ENCODE results near the gene PAPOLB. TPM values are rescaled to one million over a fixed set of nuclear protein-coding genes. Genes with fewer than 3 reads are reported as not detected.

The PAPOLB gene
- total and polyA plus RNA-seq, 2 donors (not counting 3 experiments of a cell fraction or from before 2014, with no cell fraction given), result 0.07 TPM; not detected in 1

DNA sequence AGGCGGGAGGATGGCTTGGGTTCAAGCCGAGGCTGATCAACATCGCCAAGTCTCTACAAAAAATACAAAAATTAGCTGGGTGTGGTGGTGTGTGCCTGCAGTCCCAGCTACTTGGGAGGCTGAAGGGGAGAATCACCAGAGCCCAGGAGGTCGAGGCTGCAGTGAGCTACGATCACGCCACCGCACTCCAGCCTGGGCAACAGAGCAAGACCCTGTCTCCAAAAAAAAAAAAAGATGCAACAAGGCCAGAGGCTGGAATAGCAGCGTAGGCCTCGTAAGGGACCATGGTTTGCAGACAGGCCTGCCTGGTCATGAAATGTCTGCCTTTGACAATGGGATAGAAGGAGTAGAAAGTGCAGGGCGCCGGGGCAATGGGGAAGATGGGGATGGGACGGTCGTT, 20.0 kb downstream of the PAPOLB start:
- BruUV-seq (replicated peaks), result no TSS peak
- dilution Hi-C loops (cut with MboI; ENCODE audit: extremely low pct_ligation_motif_present, low sequenced_read_pairs), result no loop called here
- no peaks in the 10 kb centered on the region for H3K9me1 ChIP-seq (replicated peaks; ENCODE audit: control insufficient read depth, extremely low read depth, insufficient read depth, low read length)
- H3K27ac ChIP-seq (ENCODE audit: insufficient read depth, low read depth, low read length), result no peak overlapping the region
- H2AFZ ChIP-seq (ENCODE audit: low read depth, low read length), result no peak overlapping the region
- no peaks in the 10 kb centered on the region for H3K79me2 ChIP-seq (ENCODE audit: control insufficient read depth, insufficient read depth, low read length)
- peaks cover 0 to 3% of the 10 kb centered on the region in 2 experiments for H3K27me3 ChIP-seq (ENCODE audit: control insufficient read depth in 2 of 2, insufficient read depth in 2 of 2, low read length in 2 of 2)
- no peaks in the 10 kb centered on the region for H4K20me1 ChIP-seq (replicated peaks; ENCODE audit: control insufficient read depth, extremely low read depth, insufficient read depth, low read length)
- FAIRE-seq (no peak), DNase-seq (ENCODE audit: low read depth, low spot score) (no peak)
- no peaks in the 10 kb centered on the region for H3K4me1 ChIP-seq (ENCODE audit: control insufficient read depth, extremely low read depth, insufficient read depth, low read length)
- no peaks in the 10 kb centered on the region for H3K9me3 ChIP-seq (replicated peaks; ENCODE audit: control insufficient read depth, insufficient read depth, low read length)
- ChIA-PET POLR2A (no interaction called here), CTCF (interaction anchor here (1.5 to 1.6 kb wide), 2 partner anchors 12 to 42 kb away, joined by 4 to 12 read pairs; partner anchors contain the start of gene RADIL)
- H3K4me2 ChIP-seq (ENCODE audit: insufficient read depth, low read length), result no peak overlapping the region
- H3K36me3 ChIP-seq (ENCODE audit: control insufficient read depth in 2 of 2, extremely low read depth in 1 of 2, insufficient read depth in 2 of 2, low read length in 2 of 2), result no peaks in the 10 kb centered on the region
- no peak overlapping the region for H3K9ac ChIP-seq (replicated peaks; ENCODE audit: extremely low read depth, insufficient read depth, low read length)
- intact Hi-C loops (cut with micrococcal nuclease), result no loop called here
- H3K4me3 ChIP-seq (replicated peaks in 1 of 3; ENCODE audit: insufficient read depth in 1 of 3, low read depth in 1 of 3, low read length in 3 of 3), result no peak overlapping the region
- TF ChIP-seq GATA2 (IDR thresholded peaks at IDR 0.05; ENCODE audit: insufficient read depth, insufficient read length, low read depth, low read length) (no peak), MYC (IDR thresholded peaks at IDR 0.05; ENCODE audit: low read depth, low read length) (no peak), POLR2AphosphoS5 (IDR thresholded peaks at IDR 0.05; ENCODE audit: insufficient read depth, low read depth, low read length) (no peak), EZH2 (IDR thresholded peaks at IDR 0.05; ENCODE audit: borderline replicate concordance, low read depth, low read length, severe bottlenecking) (no peak)

DNA sequence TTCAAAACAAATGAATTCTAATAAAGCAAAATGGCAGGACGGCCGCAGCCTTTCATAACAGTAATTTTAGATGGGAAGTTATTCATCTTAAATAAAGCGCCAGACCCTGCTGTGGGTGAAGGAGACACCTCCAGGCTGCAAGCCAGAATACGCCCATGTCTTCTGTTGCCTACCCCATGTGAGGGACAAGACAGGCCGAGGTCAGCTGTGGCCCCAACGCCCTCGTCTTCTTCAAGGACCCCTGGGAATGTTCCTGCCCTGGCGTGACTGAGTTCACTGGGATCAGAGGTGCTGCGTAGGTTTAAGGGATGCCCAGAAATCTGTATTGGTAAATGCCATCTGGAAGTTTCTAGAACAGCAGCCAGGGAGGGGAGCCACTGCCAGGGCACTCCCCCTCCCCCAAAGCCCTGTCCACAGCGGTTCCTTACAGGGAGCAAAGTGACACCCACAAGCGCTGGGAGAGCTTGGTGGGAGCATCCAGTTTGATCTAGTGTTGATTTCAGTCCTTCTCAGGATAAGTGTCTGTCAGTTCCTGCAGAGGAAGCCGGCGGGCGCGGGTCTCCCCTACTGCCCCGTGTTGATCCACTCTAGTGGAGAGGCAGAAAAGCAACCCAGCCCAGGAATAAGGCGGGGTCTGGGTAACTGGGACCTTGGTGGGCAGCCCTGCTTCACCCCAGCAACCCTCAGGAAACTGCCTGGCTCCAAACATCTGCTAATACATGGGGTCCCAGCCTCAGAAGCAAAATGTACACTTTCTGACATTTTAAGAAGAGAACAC, 20.6 kb downstream of the PAPOLB start:
- no TSS peak for BruUV-seq (replicated peaks)
- intact Hi-C loops (cut with micrococcal nuclease), result no loop called here
- TF ChIP-seq, protein P1, sequence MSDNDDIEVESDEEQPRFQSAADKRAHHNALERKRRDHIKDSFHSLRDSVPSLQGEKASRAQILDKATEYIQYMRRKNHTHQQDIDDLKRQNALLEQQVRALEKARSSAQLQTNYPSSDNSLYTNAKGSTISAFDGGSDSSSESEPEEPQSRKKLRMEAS (IDR thresholded peaks at IDR 0.05; ENCODE audit: insufficient read depth, insufficient read length), result no peak
- no peak for TF ChIP-seq POLR2AphosphoS5 (IDR thresholded peaks at IDR 0.05; ENCODE audit: insufficient read depth, low read depth, low read length)
- TF ChIP-seq CTCF (IDR thresholded peaks at IDR 0.05; ENCODE audit: extremely low read depth in 1 of 2, insufficient read depth in 1 of 2, low read depth in 1 of 2, low read length in 2 of 2), result no peak
- TF ChIP-seq EZH2 (IDR thresholded peaks at IDR 0.05; ENCODE audit: borderline replicate concordance, low read depth, low read length, severe bottlenecking), result no peak
- no peak for TF ChIP-seq JUN (IDR thresholded peaks at IDR 0.05; ENCODE audit: borderline replicate concordance, insufficient read depth, insufficient read length, low read depth)
- TF ChIP-seq GATA2 (IDR thresholded peaks at IDR 0.05; ENCODE audit: insufficient read depth, insufficient read length, low read depth, low read length), result no peak
- no peak for TF ChIP-seq MYC (IDR thresholded peaks at IDR 0.05; ENCODE audit: low read depth, low read length)
- no peak for TF ChIP-seq FOS (IDR thresholded peaks at IDR 0.05; ENCODE audit: borderline replicate concordance, insufficient read depth, low read length)
- no peak for TF ChIP-seq POLR2A (IDR thresholded peaks at IDR 0.05; ENCODE audit: low read depth, low read length)
- no peak overlapping the region for H3K4me2 ChIP-seq (ENCODE audit: insufficient read depth, low read length)
- no peak overlapping the region for H2AFZ ChIP-seq (ENCODE audit: low read depth, low read length)
- POLR2A ChIA-PET, result no interaction called here
- H3K27me3 ChIP-seq (ENCODE audit: control insufficient read depth in 2 of 2, insufficient read depth in 2 of 2, low read length in 2 of 2), result peaks cover 0 to 3% of the 10 kb centered on the region in 2 experiments
- H3K36me3 ChIP-seq (ENCODE audit: control insufficient read depth in 2 of 2, extremely low read depth in 1 of 2, insufficient read depth in 2 of 2, low read length in 2 of 2), result no peaks in the 10 kb centered on the region
- FAIRE-seq, result no peak
- H3K4me3 ChIP-seq (replicated peaks in 1 of 3; ENCODE audit: insufficient read depth in 1 of 3, low read depth in 1 of 3, low read length in 3 of 3), result no peak overlapping the region
- no peaks in the 10 kb centered on the region for H3K4me1 ChIP-seq (ENCODE audit: control insufficient read depth, extremely low read depth, insufficient read depth, low read length)
- H3K27ac ChIP-seq (ENCODE audit: insufficient read depth, low read depth, low read length), result no peak overlapping the region
- H3K79me2 ChIP-seq (ENCODE audit: control insufficient read depth, insufficient read depth, low read length), result no peaks in the 10 kb centered on the region
- dilution Hi-C loops (cut with MboI; ENCODE audit: extremely low pct_ligation_motif_present, low sequenced_read_pairs), result no loop called here
- no peaks in the 10 kb centered on the region for H4K20me1 ChIP-seq (replicated peaks; ENCODE audit: control insufficient read depth, extremely low read depth, insufficient read depth, low read length)
- no peaks in the 10 kb centered on the region for H3K9me3 ChIP-seq (replicated peaks; ENCODE audit: control insufficient read depth, insufficient read depth, low read length)
- no peak for DNase-seq (ENCODE audit: low read depth, low spot score)
- no peak overlapping the region for H3K9ac ChIP-seq (replicated peaks; ENCODE audit: extremely low read depth, insufficient read depth, low read length)
- H3K9me1 ChIP-seq (replicated peaks; ENCODE audit: control insufficient read depth, extremely low read depth, insufficient read depth, low read length), result no peaks in the 10 kb centered on the region
- CTCF ChIA-PET, result interaction anchor here (1.5 to 1.6 kb wide), 2 partner anchors 11 to 42 kb away, joined by 4 to 12 read pairs; partner anchors contain the start of gene RADIL
